HepG2 (cell line): ENCODE data around the gene SIX3. TPM values are rescaled to one million over a fixed set of nuclear protein-coding genes. Genes with fewer than 3 reads are reported as not detected.

Experiments
- ATAC-seq: fragments of 200-7000 bp; cut with Tn5 transposase; 3 replicates; pipeline ENCODE4 v1.9.1; 2020; ENCODE audit warnings: mild to moderate bottlenecking, moderate library complexity
- BruUV-seq: library from RNA; stranded (reverse); fragments of 400-500 nt; replicated peaks from 2 replicates; lab custom pipeline; 2021; lab: Mats Ljungman, UMichigan
- CTCF ChIA-PET: fragments of 300-600 bp; formaldehyde crosslinking; extraction: SDS; loops from one replicate; lab custom pipeline; 2021; ENCODE audit warnings: low total read pairs, inconsistent platforms, low intra/inter-chr PET ratio; lab: Yijun Ruan, JAX
- POLR2A ChIA-PET: fragments of 350-600 bp; sonication (Branson Sonifier 250); formaldehyde crosslinking; loops from one replicate; lab custom pipeline; 2020; ENCODE audit warnings: antibody characterized with exemption, inconsistent platforms; lab: Yijun Ruan, JAX
- DNase-seq: peaks from one replicate; pipeline ENCODE4 v3.0.0-alpha.2; 2015; ENCODE audit warnings: low spot score
- FAIRE-seq: peaks from 3 replicates; lab custom pipeline; 2011; peaks lifted over from hg19 to GRCh38; lab: Jason Lieb, UNC
- H2AFZ ChIP-seq: one replicate; pipeline ENCODE4 v1.6.1; 2011; ENCODE audit warnings: low read length, inconsistent platforms
- H3K27ac ChIP-seq: fragments of 300-600 bp; 3 replicates; pipeline ENCODE4 v1.8.0; 2011; ENCODE audit warnings: mixed run types, mild to moderate bottlenecking, mixed read lengths, low read length, inconsistent platforms; ENCODE audit not compliant: insufficient read depth; ENCODE audit errors: extremely low read length
- H3K27me3 ChIP-seq, 2 experiments: fragments of 200-600 bp in 1 of 2; 2 replicates in 1 of 2; 3 replicates in 1 of 2; pipeline versions ENCODE4 v1.6.0 to v1.8.0; 2011; ENCODE audit warnings: low read length in 2 of 2, mild to moderate bottlenecking in 2 of 2, moderate library complexity in 2 of 2, inconsistent platforms in 1 of 2; ENCODE audit not compliant: insufficient read depth in 2 of 2, control insufficient read depth in 1 of 2
- H3K36me3 ChIP-seq, 2 experiments: fragments of 200-600 bp in 1 of 2; replicated peaks in 1 of 2; 2 replicates in 1 of 2; 3 replicates in 1 of 2; pipeline versions ENCODE4 v1.5.1 to v1.8.0; 2011; ENCODE audit warnings: low read length in 2 of 2, inconsistent platforms in 1 of 2; ENCODE audit not compliant: insufficient read depth in 2 of 2, control insufficient read depth in 1 of 2
- H3K4me1 ChIP-seq: 2 replicates; pipeline ENCODE4 v1.5.1; 2012; ENCODE audit warnings: low read length, inconsistent platforms; ENCODE audit not compliant: insufficient read depth
- H3K4me2 ChIP-seq: 2 replicates; pipeline ENCODE4 v1.6.0; 2011; ENCODE audit warnings: low read depth, low read length, inconsistent platforms
- H3K4me3 ChIP-seq, 3 experiments: fragments of 200-600 bp in 1 of 3; sonication (generic), shearing (Covaris generic) in 1 of 3; replicated peaks in 1 of 3; 2 replicates each; pipeline ENCODE4 v1.5.1; 2011 to 2016; ENCODE audit warnings: low read length in 3 of 3, inconsistent platforms in 2 of 3, low read depth in 2 of 3, mild to moderate bottlenecking in 2 of 3, control low read depth in 1 of 3, mixed read lengths in 1 of 3; ENCODE audit not compliant: insufficient read depth in 1 of 3
- H3K79me2 ChIP-seq: one replicate; pipeline ENCODE4 v1.6.1; 2011; ENCODE audit warnings: low read length, inconsistent platforms; ENCODE audit not compliant: insufficient read depth
- H3K9ac ChIP-seq: 2 replicates; pipeline ENCODE4 v1.6.0; 2011; ENCODE audit warnings: mild to moderate bottlenecking, low read depth, low read length, inconsistent platforms; ENCODE audit not compliant: insufficient read depth
- H3K9me3 ChIP-seq: 2 replicates; pipeline ENCODE4 v1.5.1; 2012; ENCODE audit warnings: mild to moderate bottlenecking, low read length
- H4K20me1 ChIP-seq: 2 replicates; pipeline ENCODE4 v1.6.0; 2011; ENCODE audit warnings: inconsistent platforms, mild to moderate bottlenecking, low read length, moderate library complexity; ENCODE audit not compliant: insufficient read depth
- EZH2 ChIP-seq: conservative IDR thresholded peaks from 2 replicates; pipeline ENCODE4 v1.6.1; 2012; ENCODE audit warnings: mild to moderate bottlenecking, low read depth, low read length, moderate library complexity
- HES4 ChIP-seq: sonication (generic); formaldehyde crosslinking; IDR thresholded peaks from 2 replicates; pipeline ENCODE4 v1.9.0; 2021; ENCODE audit warnings: mild to moderate bottlenecking, missing genetic modification reagents, borderline replicate concordance
- HMG20A ChIP-seq: IDR thresholded peaks from 2 replicates; pipeline ENCODE4 v1.6.1; 2016; ENCODE audit warnings: borderline replicate concordance
- JDP2 ChIP-seq: sonication (generic); formaldehyde crosslinking; IDR thresholded peaks from 2 replicates; pipeline ENCODE4 v1.8.1; 2022; ENCODE audit warnings: missing genetic modification reagents, borderline replicate concordance
- RXRB ChIP-seq: IDR thresholded peaks from 2 replicates; pipeline ENCODE4 v1.6.1; 2016; ENCODE audit warnings: borderline replicate concordance, missing genetic modification reagents, missing compliant biosample characterization
- ZNF33A ChIP-seq: sonication (generic); formaldehyde crosslinking; IDR thresholded peaks from 2 replicates; pipeline ENCODE4 v1.5.1; 2020; ENCODE audit warnings: missing genetic modification reagents, mild to moderate bottlenecking, moderate library complexity, borderline replicate concordance
- ZNF350 ChIP-seq: sonication (generic); formaldehyde crosslinking; IDR thresholded peaks from 2 replicates; pipeline ENCODE4 v1.4.0; 2020; ENCODE audit warnings: mild to moderate bottlenecking, low read depth, missing genetic modification reagents, borderline replicate concordance
- ZSCAN21 ChIP-seq: sonication (generic); formaldehyde crosslinking; IDR thresholded peaks from 2 replicates; pipeline ENCODE4 v1.8.0; 2022; ENCODE audit warnings: mild to moderate bottlenecking, missing genetic modification reagents, moderate library complexity, borderline replicate concordance
- WGBS: methylation state at CpG from one replicate; pipeline ENCODE4 v1.1.6; 2017; ENCODE audit warnings: low lambda C conversion rate; 5-methylcytosine and 5-hydroxymethylcytosine counted together
- in situ Hi-C: cut with HindIII; loops from 2 replicates; pipeline ENCODE4 v1.10.0; 2017; ENCODE audit warnings: low pct_unique_long_range_greater_than_20kb; ENCODE audit not compliant: extremely low pct_ligation_motif_present
- intact Hi-C: fragments of 100-400 bp; cut with micrococcal nuclease; formaldehyde crosslinking; loops from one replicate; pipeline ENCODE4 v1.10.0; 2022; ENCODE audit not compliant: unreplicated experiment
- polyA plus RNA-seq, 8 experiments: library from polyadenylated mRNA; depleted of rRNA in 3 of 8; stranded (reverse) in 7 of 8; unstranded in 1 of 8; fragments of >200 nt; fragmentation: Illumina TruSeq in 4 of 8; extraction: Trizol in 4 of 8; gene quantifications; 2 replicates each; pipeline versions ENCODE4 v1.2.1 to v1.2.3, GENCODE V29; 2011 to 2016; ENCODE audit warnings: low read depth in 4 of 8, missing spikeins in 1 of 8, mixed read lengths in 1 of 8; ENCODE audit not compliant: insufficient read depth in 1 of 8
- total RNA-seq, 5 experiments: library from RNA; depleted of rRNA; stranded (reverse); fragments of >200 nt; fragmentation: Illumina TruSeq; extraction: Trizol; gene quantifications; 2 replicates each; pipeline ENCODE4 v1.2.3, GENCODE V29; 2016; ENCODE audit warnings: low read depth in 1 of 5
- TF ChIP-seq, protein P1 (sequence below): sonication (generic); formaldehyde crosslinking; IDR thresholded peaks from 2 replicates; pipeline ENCODE4 v1.4.0; 2020; ENCODE audit warnings: missing genetic modification reagents, mild to moderate bottlenecking, borderline replicate concordance
- TF ChIP-seq, protein P2 (sequence below): sonication (generic); formaldehyde crosslinking; IDR thresholded peaks from 2 replicates; pipeline ENCODE4 v1.4.0; 2020; ENCODE audit warnings: missing genetic modification reagents
- TF ChIP-seq, protein P3 (sequence below): sonication (generic); formaldehyde crosslinking; IDR thresholded peaks from 2 replicates; pipeline ENCODE4 v1.4.0; 2020; ENCODE audit warnings: mild to moderate bottlenecking, missing genetic modification reagents
- TF ChIP-seq, protein P4 (sequence below): sonication (generic); formaldehyde crosslinking; IDR thresholded peaks from 2 replicates; pipeline ENCODE4 v1.8.1; 2023; ENCODE audit warnings: mild to moderate bottlenecking, inconsistent platforms, moderate library complexity, missing genetic modification reagents, borderline replicate concordance

SIX3 gene
- total and polyA plus RNA-seq, 2 of the 13 experiments (the other 11 are each of a cell fraction or from before 2014, with no cell fraction given): not detected

DNA sequence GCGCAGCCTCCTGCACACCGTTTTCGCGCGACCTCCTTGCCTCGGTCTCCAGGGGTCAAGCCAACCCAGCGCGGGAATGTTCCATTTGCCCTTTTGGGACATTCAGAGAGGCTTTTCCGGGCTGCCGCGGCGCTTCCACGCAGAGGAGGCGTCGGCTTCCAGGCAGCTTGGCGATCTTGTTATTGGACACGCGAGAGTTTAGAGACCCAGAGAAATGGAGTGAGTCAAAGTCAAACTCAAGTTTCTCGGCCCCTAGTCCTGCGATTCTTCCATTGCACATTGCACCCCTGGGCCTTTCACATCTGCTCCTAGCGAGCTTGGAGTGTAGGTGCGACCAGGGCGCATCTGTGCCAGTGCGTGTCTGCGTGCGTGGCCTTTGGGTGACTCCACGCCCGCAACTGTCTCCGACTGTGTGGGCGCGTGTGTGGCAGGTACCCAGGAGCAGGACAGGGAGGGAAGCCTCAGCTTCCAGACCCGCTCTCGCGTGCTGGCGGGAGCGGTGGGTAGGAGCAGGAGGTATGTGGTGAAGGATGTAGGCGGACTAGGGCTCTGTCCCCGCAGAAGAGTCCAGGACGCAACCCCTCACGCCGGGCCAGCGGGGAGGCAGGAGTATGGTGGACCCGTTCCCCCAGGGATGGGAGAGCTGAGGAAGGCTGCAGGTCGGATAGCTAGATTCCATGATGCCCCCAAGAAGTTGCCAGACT, 13.5 kb downstream of the SIX3 start:
- in situ Hi-C loops (loop anchor here (5.0 to 10.0 kb wide), 2 partner anchors 478 to 910 kb away; no protein-coding TSS in a partner anchor), intact Hi-C loops (loop anchor here (1.0 to 5.0 kb wide), 4 partner anchors 476 to 913 kb away; no protein-coding TSS in a partner anchor)
- ATAC-seq: peak; percentile 2
- Histone ChIP-seq H3K79me2 (no peaks in the 10 kb centered on the region), H3K4me1 (peaks cover 32% of the 10 kb centered on the region), H4K20me1 (peaks cover 4% of the 10 kb centered on the region; the same call in 1 of the 2 replicates), H3K27me3 (peaks cover 28 to 93% of the 10 kb centered on the region in 2 experiments; a peak in 4 of 5 replicates), H3K27ac (no peak overlapping the region), H2AFZ (no peak overlapping the region), H3K4me2 (peak overlapping the region; percentile 71), H3K36me3 (no peaks in the 10 kb centered on the region), H3K9ac (no peak overlapping the region), H3K9me3 (no peaks in the 10 kb centered on the region), H3K4me3 (peak overlapping the region in 1 of 3 experiments; percentile 63; a peak in 1 of 6 replicates)
- 36% methylated on average over 43 of the region's 44 CpGs for WGBS
- DNase-seq: no peak
- FAIRE-seq: no peak
- ChIA-PET CTCF (interaction anchor here (1.2 to 5.4 kb wide), 5 partner anchors 395 to 612 kb away, joined by 3 to 67 read pairs (median 10); no protein-coding TSS in a partner anchor), POLR2A (no interaction called here)
- no TSS peak for BruUV-seq
- TF ChIP-seq JDP2 (CRISPR knock-in tag): no peak
- TF ChIP-seq ZNF350 (CRISPR knock-in tag): no peak
- TF ChIP-seq RXRB (CRISPR knock-in tag): no peak
- TF ChIP-seq EZH2: 0 out of 2 replicates have a peak, but pooled peaks have one; percentile 26
- TF ChIP-seq, protein P1, sequence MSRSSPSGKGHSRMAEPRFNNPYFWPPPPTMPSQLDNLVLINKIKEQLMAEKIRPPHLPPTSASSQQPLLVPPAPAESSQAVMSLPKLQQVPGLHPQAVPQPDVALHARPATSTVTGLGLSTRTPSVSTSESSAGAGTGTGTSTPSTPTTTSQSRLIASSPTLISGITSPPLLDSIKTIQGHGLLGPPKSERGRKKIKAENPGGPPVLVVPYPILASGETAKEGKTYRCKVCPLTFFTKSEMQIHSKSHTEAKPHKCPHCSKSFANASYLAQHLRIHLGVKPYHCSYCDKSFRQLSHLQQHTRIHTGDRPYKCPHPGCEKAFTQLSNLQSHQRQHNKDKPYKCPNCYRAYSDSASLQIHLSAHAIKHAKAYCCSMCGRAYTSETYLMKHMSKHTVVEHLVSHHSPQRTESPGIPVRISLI: 0 out of 2 replicates have a peak, but pooled peaks have one; percentile 2
- TF ChIP-seq, protein P2, sequence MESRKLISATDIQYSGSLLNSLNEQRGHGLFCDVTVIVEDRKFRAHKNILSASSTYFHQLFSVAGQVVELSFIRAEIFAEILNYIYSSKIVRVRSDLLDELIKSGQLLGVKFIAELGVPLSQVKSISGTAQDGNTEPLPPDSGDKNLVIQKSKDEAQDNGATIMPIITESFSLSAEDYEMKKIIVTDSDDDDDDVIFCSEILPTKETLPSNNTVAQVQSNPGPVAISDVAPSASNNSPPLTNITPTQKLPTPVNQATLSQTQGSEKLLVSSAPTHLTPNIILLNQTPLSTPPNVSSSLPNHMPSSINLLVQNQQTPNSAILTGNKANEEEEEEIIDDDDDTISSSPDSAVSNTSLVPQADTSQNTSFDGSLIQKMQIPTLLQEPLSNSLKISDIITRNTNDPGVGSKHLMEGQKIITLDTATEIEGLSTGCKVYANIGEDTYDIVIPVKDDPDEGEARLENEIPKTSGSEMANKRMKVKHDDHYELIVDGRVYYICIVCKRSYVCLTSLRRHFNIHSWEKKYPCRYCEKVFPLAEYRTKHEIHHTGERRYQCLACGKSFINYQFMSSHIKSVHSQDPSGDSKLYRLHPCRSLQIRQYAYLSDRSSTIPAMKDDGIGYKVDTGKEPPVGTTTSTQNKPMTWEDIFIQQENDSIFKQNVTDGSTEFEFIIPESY (CRISPR knock-in tag): peak; percentile 7; the same call in 1 of the 2 replicates
- TF ChIP-seq, protein P3, sequence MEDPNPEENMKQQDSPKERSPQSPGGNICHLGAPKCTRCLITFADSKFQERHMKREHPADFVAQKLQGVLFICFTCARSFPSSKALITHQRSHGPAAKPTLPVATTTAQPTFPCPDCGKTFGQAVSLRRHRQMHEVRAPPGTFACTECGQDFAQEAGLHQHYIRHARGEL (CRISPR knock-in tag): 0 out of 2 replicates have a peak, but pooled peaks have one; percentile 3
- TF ChIP-seq, protein P4, sequence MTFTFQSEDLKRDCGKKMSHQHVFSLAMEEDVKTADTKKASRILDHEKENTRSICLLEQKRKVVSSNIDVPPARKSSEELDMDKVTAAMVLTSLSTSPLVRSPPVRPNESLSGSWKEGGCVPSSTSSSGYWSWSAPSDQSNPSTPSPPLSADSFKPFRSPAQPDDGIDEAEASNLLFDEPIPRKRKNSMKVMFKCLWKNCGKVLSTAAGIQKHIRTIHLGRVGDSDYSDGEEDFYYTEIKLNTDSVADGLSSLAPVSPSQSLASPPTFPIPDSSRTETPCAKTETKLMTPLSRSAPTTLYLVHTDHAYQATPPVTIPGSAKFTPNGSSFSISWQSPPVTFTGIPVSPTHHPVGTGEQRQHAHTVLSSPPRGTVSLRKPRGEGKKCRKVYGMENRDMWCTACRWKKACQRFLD: 0 out of 2 replicates have a peak, but pooled peaks have one; percentile 12
- TF ChIP-seq ZSCAN21 (CRISPR knock-in tag): 0 out of 2 replicates have a peak, but pooled peaks have one; percentile 1
- 0 out of 2 replicates have a peak, but pooled peaks have one; percentile 57 for TF ChIP-seq HES4 (CRISPR knock-in tag)
- TF ChIP-seq ZNF33A (CRISPR knock-in tag): no peak
- TF ChIP-seq HMG20A: no peak
